Endodermal cell (in vitro differentiated cells): ENCODE results near the gene CUX1. TPM values are rescaled to one million over a fixed set of nuclear protein-coding genes. Genes with fewer than 3 reads are reported as not detected.

Experiments used
- DNase-seq: peaks from one replicate; pipeline ENCODE4 v3.0.0-alpha.2; 2017
- H3K27ac ChIP-seq: 2 replicates; pipeline ENCODE4 v1.5.1; 2013; ENCODE audit warnings: mild to moderate bottlenecking, low read depth, low read length, moderate library complexity
- H3K27me3 ChIP-seq: 2 replicates; pipeline ENCODE4 v1.6.1; 2013; ENCODE audit warnings: mild to moderate bottlenecking, low read length, moderate library complexity; ENCODE audit not compliant: insufficient read depth, control insufficient read depth, poor library complexity, severe bottlenecking
- H3K36me3 ChIP-seq: 2 replicates; pipeline ENCODE4 v1.7.0; 2013; ENCODE audit warnings: mild to moderate bottlenecking, low read length, moderate library complexity; ENCODE audit not compliant: control insufficient read depth, insufficient read depth
- H3K4me1 ChIP-seq: one replicate; pipeline ENCODE4 v1.7.0; 2013; ENCODE audit warnings: low read length; ENCODE audit not compliant: control insufficient read depth, insufficient read depth
- H3K4me3 ChIP-seq: 2 replicates; pipeline ENCODE4 v1.5.1; 2013; ENCODE audit warnings: mild to moderate bottlenecking, low read length, moderate library complexity
- H3K9ac ChIP-seq: 2 replicates; pipeline ENCODE4 v1.6.1; 2013; ENCODE audit warnings: mild to moderate bottlenecking, low read length, moderate library complexity; ENCODE audit not compliant: poor library complexity, severe bottlenecking; ENCODE audit errors: extremely low read depth
- H3K9me3 ChIP-seq: 2 replicates; pipeline ENCODE4 v1.6.1; 2013; ENCODE audit warnings: mild to moderate bottlenecking, low read length, moderate library complexity; ENCODE audit not compliant: control insufficient read depth
- H3K27ac Mint-ChIP-seq: 2 replicates; pipeline ENCODE4 v1.8.0; 2020; ENCODE audit warnings: mixed read lengths
- H3K27me3 Mint-ChIP-seq: 2 replicates; pipeline ENCODE4 v1.8.0; 2021; ENCODE audit warnings: mild to moderate bottlenecking, mixed read lengths; ENCODE audit not compliant: insufficient read depth
- H3K36me3 Mint-ChIP-seq: 2 replicates; pipeline ENCODE4 v1.8.0; 2020; ENCODE audit warnings: low read depth, mixed read lengths
- H3K4me1 Mint-ChIP-seq: 2 replicates; pipeline ENCODE4 v1.8.0; 2020; ENCODE audit warnings: mixed read lengths
- H3K4me3 Mint-ChIP-seq: 2 replicates; pipeline ENCODE4 v1.8.0; 2020; ENCODE audit warnings: mild to moderate bottlenecking, moderate library complexity, mixed read lengths
- H3K9me3 Mint-ChIP-seq: 2 replicates; pipeline ENCODE4 v1.8.0; 2020; ENCODE audit warnings: mild to moderate bottlenecking, mixed read lengths
- CTCF ChIP-seq: fragments of 200-600 bp; sonication (generic); conservative IDR thresholded peaks from 2 replicates; pipeline ENCODE4 v1.5.0; 2021; ENCODE audit warnings: antibody characterized with exemption, mild to moderate bottlenecking
- WGBS, 2 experiments: methylation state at CpG; one replicate each; pipeline versions ENCODE4 v1.1.5 to v1.1.7; 2013; ENCODE audit warnings: missing lambda C conversion rate in 2 of 2, mixed read lengths in 1 of 2; ENCODE audit not compliant: insufficient coverage in 1 of 2, insufficient read length in 1 of 2; 5-methylcytosine and 5-hydroxymethylcytosine counted together
- total RNA-seq, 2 donors: library from RNA; stranded (reverse); fragmentation: NEBNext Ultra II Directional in 1 of 2; extraction: Animal tissue kit (Norgen Biotek cat#: 25700) in 1 of 2; gene quantifications; 2 replicates in 1 of 2; 3 replicates in 1 of 2; pipeline ENCODE4 v1.2.1, GENCODE V29; 2021

CUX1 gene
- total RNA-seq, 2 donors from 2014 or later: 85.1 to 108 TPM

GRCh38 chr7:102197599-102197998, 380.2 kb downstream of the CUX1 start:
- H3K36me3 ChIP-seq: peaks cover 93% of the 10 kb centered on the region
- H3K9me3 Mint-ChIP-seq: no peaks in the 10 kb centered on the region
- H3K4me3 ChIP-seq: no peak overlapping the region
- H3K9ac ChIP-seq: no peak overlapping the region
- 94 to 100% methylated on average over 7 to 12 of the region's 12 CpGs for WGBS, 2 experiments
- no peak for DNase-seq
- no peak overlapping the region for H3K4me3 Mint-ChIP-seq
- H3K27me3 Mint-ChIP-seq: no peaks in the 10 kb centered on the region
- no peaks in the 10 kb centered on the region for H3K4me1 ChIP-seq
- no peak for TF ChIP-seq CTCF
- H3K27me3 ChIP-seq: no peaks in the 10 kb centered on the region
- no peaks in the 10 kb centered on the region for H3K4me1 Mint-ChIP-seq
- H3K27ac ChIP-seq: no peak overlapping the region
- peaks cover 85% of the 10 kb centered on the region for H3K36me3 Mint-ChIP-seq
- H3K9me3 ChIP-seq: no peaks in the 10 kb centered on the region
- no peak overlapping the region for H3K27ac Mint-ChIP-seq

DNA sequence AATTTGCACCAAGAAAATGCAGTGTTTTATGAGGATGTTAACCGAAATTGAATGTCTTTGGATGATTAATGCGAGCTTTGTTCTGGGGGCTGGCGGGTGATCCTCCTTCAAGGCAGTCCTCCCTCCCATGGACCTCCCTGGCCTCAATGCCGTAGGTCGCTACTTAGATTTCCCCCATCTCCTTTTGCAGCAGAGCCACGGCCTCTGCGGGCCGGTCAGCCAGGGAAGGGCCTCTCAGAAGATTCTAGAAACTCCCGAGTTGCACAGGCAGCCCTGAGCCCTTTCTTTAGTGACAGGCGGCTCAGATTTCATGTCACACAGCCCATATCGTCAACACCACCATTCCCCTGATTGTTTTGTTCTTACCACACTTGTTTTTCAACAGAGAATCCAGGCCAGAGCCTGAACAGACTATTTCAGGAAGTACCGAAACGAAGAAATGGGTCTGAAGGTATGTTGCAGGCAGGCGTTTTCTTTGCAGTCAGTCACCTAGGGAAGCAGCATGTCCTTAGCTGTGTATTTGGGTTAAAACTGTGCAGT, 381.1 kb downstream of the CUX1 start:
- no peak for TF ChIP-seq CTCF
- Mint-ChIP-seq H3K4me1 (no peaks in the 10 kb centered on the region), H3K27me3 (no peaks in the 10 kb centered on the region), H3K9me3 (no peaks in the 10 kb centered on the region), H3K36me3 (peaks cover 81% of the 10 kb centered on the region), H3K27ac (peak overlapping the region; percentile 37), H3K4me3 (no peak overlapping the region)
- Histone ChIP-seq H3K36me3 (peaks cover 91% of the 10 kb centered on the region), H3K9ac (no peak overlapping the region), H3K27ac (no peak overlapping the region), H3K9me3 (no peaks in the 10 kb centered on the region), H3K27me3 (no peaks in the 10 kb centered on the region), H3K4me3 (no peak overlapping the region), H3K4me1 (no peaks in the 10 kb centered on the region)
- 94% methylated on average over 5 to 14 of the region's 14 CpGs for WGBS, 2 experiments
- no peak for DNase-seq

GRCh38 chr7:102201576-102201975, 384.1 kb downstream of the CUX1 start:
- H3K27me3 ChIP-seq: no peaks in the 10 kb centered on the region

More at GRCh38 chr7:102201576-102201975, 384.1 kb downstream of the CUX1 start:
- Histone ChIP-seq H3K9me3 (no peaks in the 10 kb centered on the region), H3K4me3 (no peak overlapping the region), H3K27ac (no peak overlapping the region), H3K9ac (no peak overlapping the region), H3K4me1 (no peaks in the 10 kb centered on the region), H3K36me3 (peaks cover 81% of the 10 kb centered on the region)
- Mint-ChIP-seq H3K27ac (no peak overlapping the region), H3K4me3 (no peak overlapping the region), H3K36me3 (peaks cover 86% of the 10 kb centered on the region), H3K9me3 (no peaks in the 10 kb centered on the region), H3K27me3 (no peaks in the 10 kb centered on the region), H3K4me1 (no peaks in the 10 kb centered on the region)
- no peak for TF ChIP-seq CTCF
- DNase-seq: no peak
- 97% methylated on average over 15 to 27 of the region's 27 CpGs for WGBS, 2 experiments
